Tibial nerve (tissue), 3 donors: Measurements from ENCODE around the gene KLRC1.

Experiments used
- CTCF ChIP-seq, 5 experiments: fragments of 200-600 bp in 3 of 5; fragments of 450-650 bp in 2 of 5; sonication (generic) in 3 of 5; IDR thresholded peaks; one replicate each; pipeline ENCODE4 v1.5.1; 2016 to 2019; ENCODE audit warnings: antibody characterized with exemption in 5 of 5, mild to moderate bottlenecking in 3 of 5, moderate library complexity in 2 of 5
- POLR2A ChIP-seq, 2 donors: fragments of 450-650 bp; IDR thresholded peaks; one replicate each; pipeline ENCODE4 v1.6.1; 2017; ENCODE audit warnings: antibody characterized with exemption in 2 of 2, mild to moderate bottlenecking in 2 of 2, moderate library complexity in 2 of 2

GRCh38 chr12:10400829-10401228 is 52.3 kb downstream of the KLRC1 start:
- TF ChIP-seq CTCF (IDR thresholded peaks at IDR 0.05) (no peak), POLR2A (IDR thresholded peaks at IDR 0.05) (no peak)
